ENCODE results near the gene GPHN.
"Not testable (repeated sequence)": the region's sequence is repeated elsewhere in the genome, so short reads cannot be mapped to it uniquely, and the experiment has no call there.

The GPHN gene

DNA sequence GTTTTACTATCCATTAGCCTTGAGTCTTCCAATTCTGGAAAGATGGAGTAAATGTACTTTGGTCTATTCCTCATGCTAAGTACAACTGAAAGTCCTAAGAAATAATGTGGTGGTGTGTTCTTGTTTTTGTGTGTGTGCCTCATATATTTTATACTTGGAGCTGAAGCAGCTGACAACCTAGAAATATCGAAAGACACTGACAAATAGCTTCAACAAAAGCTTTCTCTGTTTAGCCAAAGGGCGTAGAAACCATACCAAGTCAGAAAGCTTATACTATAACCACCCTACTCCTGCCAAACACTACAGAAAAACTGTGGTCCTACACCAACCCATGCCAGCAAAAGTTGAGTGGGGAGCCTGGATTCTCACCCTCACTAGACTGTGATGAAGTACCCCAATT, 188.4 kb downstream of the GPHN start:
- DNase-seq, result no peak

DNA sequence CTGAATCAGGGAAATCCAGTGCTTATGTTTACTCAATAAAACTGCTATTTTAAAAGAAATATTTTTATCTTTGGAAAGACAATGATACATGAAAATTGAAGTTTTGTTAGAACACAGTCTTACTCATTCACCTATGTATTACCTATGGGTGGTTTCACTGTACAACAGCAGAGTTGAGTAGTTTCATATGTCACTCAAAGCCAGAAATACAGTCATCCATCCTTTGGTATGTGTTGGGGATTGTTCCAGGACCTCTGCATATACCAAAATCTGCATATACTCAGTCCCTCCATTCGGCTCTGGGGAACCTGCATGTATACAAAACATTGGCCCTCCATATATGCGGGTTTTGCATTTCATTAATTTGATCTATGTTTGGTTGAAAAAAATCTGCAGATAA, 190.6 kb downstream of the GPHN start:
- no peak for DNase-seq

DNA sequence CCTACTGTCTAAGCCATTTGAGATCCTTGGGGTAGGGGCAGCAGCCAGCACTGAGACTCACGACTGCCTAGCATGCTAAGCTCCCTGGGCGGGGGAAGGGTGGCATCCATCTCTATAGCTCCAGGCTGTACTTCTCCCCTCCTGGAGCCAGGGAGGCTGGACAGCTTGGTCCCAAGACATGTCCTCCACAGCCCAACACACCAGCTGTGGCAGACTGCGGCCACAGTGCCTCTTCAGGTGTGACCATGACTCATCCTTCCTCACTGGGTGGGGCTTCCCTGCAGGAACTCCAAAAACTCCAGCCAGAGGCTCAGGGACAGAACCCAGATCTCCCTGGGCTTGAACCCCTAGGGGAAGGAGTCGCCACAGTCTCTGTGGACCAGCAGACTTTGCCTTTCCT, 193.9 kb downstream of the GPHN start:
- DNase-seq, result no peak

DNA sequence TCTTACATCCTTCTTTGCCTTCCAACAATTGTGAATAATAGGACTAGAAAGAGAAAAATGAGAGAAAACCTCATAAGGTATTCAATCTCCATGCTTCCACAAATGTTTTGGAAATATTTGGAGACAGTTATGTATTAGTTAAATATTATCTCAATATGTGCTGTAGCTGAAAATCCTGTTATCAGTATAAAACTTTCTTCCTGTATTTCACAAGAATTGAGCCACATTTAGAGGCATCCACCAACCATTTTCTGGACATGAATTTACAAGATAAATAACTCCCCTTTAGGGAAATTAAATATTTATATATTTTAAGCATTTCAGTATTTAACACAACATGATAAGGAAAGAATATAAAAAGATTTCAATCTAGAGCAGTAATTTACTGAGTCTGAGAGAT, 200.3 kb downstream of the GPHN start:
- DNase-seq, result no peak

DNA sequence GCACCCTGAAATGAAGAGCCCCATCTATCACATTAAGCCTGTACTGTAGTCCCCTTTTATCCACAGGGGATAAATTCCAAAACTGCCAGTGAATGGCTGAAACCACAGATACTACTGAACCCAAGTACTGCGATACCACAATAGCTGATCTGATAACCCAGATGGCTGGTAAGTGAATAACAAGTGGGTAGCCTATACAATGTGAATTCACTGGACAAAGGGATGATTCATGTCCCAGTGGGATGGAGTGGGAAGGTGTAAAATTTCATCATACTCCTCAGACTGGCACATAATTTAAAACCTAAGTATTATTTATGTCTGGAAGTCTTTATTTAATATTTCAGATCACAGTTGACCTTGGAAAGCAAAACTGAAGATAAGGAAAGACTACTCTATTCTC, 201.3 kb downstream of the GPHN start:
- DNase-seq, result no peak

DNA sequence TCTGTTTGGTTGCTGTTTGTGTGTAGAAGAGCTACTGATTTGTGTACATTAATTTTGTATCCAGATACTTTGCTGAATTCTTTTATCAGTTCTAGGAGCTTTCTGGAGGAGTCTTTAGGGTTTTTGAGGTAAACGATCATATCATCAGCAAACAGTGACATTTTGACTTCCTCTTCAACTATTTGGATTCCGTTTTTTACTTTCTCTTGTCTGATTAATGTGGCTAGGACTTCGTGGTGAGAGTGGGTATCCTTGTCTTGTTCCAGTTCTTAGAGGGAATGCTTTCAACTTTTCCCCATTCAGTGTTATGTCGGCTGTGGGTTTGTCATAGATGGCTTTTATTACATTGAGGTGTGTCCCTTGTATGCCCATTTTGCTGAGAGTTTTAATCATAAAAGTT, 206.3 kb downstream of the GPHN start:
- not testable (repeated sequence) for DNase-seq

DNA sequence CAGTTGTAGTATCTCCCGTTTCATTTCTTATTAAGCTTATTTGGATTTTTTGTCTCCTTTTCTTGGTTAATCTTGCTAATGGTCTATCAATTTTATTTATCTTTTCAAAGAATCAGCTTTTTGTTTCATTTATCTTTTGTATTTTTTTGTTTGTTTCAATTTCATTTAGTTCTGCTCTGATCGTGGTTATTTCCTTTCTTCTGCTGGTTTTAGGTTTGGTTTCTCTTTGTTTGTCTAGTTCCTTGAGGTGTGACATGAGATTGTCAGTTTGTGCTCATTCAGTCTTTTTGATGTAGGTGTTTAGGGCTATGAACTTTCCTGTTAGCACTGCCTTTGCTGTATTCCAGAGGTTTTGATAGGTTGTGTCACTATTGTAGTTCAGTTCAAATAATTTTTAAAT, 207.4 kb downstream of the GPHN start:
- DNase-seq, result not testable (repeated sequence)

DNA sequence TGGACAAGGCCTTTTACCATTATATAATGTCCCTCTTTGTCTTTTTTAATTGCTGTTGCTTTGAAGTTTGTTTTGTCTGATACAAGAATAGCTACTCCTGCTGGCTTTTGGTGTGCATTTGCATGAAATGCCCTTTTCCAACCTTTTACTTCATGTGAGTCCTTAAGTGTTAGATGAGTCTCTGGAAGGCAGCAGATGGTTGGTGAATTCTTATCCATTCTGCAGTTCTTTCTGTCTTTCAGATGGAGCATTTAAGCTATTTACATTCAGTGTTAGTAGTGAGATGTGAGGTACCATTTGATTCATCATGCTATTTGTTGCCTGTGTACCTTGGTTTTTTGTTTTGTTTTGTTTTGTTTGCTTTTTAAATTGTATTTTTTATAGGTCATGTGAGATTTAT, 208.3 kb downstream of the GPHN start:
- DNase-seq, result no peak

DNA sequence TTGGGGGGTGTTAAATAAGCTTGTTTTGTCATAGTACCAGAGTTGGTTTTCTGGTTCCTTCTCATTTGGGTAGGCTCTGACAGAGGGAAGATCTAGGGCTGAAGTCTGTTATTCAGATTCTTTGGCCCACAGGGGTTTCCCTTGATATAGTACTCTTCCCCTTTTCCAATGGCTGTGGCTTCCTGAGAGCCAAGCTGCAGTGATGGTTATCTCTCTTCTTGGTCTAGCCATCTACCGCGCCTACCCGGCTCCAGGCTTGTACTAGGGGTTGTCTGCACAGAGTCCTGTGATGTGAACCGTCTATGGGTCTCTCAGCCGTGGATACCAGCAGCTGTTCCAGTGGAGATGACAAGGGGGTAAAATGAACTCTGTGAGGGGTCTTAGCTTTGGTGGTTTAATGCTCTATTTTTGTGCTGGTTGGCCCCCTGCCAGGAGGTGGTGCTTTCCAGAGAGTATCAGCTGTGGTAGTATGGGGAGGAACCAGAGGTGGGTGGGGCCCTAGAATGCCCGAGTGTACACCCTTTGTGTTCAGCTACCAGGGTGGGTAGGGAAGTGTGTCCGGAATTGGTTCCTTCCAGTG, 209.7 kb downstream of the GPHN start:
- no peak for DNase-seq

DNA sequence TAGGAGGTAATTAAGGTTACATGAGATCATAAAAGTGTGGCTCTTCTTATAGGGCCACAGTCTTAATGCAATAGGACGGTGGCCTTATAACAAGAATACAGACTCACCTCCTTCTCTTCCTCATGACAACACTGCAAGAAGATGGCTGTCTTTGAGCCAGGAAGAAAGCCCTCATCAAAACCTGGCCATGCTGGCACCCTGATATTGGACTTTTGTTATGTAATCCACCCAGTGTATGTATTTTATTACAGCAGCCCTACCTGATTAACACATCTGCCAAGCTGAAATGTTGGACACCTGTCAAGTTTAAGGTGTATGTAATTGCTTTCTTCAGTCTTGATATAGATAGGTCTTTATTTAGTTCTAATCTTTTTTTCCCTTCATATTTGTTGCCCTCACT, 217.0 kb downstream of the GPHN start:
- no peak for DNase-seq

DNA sequence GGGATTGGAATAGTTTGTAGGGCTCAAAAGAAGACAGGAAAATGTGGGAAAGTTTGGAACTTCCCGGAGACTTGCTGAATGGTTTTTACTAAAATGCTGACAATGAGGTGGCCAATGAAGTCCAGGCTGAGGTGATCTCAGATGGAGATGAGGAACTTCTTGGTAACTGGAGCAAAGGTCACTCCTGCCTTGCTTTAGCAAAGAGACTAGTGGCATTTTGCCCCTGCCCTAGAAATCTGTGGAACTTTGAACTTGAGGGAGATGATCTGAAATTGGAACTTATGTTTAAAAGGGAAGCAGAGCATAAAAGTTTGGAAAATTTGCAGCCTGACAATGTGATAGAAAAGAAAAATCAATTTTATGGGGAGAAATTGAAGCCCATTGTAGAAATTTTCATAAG, 223.4 kb downstream of the GPHN start:
- not testable (repeated sequence) for DNase-seq

DNA sequence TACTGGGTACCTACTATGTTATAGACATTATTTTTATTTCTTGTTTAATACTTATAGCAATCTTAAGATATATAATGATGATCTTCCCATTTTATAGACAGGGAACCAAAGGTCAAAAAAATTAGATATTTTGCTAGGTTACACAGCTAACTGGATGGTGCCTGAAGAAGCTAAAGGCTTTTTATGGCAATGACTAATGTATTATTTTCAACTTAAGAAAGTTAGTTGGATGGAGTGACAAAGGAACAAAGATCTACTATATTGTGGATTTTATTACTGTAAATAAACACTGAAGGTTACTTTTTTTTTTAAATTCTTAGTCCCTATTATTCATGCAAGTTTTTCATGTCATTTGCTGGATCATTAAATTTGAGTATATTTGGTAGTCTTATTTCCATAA, 227.9 kb downstream of the GPHN start:
- no peak for DNase-seq

DNA sequence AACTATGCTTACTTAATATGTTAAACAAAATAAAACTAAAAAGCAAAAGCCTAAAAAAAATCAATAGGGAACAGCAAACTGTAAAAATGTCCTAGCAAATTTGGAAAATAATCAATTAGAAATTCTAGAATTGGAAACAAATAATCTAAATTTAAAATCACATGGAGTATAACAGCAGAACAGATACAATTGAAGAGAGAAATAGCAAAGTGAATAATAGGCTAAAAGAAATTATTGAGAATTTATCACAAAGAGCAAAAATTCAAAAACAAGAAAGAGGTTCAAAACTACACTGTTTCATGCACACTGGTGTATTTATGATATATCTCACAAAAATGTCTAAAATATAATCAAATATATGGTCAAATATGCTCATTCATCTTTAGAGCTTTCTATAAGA, 231.9 kb downstream of the GPHN start:
- DNase-seq, result no peak

DNA sequence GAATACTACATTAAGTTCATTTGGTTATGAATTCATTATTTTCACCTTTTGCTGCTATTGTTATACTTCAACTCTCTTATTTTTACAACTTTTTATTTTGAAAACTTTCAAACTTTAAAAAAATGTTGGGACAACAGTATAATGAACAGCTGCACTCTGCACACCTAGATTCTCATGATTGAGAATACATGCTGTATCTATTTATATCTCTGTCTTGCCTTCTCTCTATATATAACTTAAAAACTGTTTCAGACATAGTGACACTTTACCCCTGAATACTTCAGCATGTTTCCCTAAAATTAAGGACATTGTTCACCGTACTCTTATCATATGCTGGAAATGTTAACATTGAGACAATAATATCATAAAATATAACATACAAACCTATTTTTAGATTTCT, 237.1 kb downstream of the GPHN start:
- no peak for DNase-seq

DNA sequence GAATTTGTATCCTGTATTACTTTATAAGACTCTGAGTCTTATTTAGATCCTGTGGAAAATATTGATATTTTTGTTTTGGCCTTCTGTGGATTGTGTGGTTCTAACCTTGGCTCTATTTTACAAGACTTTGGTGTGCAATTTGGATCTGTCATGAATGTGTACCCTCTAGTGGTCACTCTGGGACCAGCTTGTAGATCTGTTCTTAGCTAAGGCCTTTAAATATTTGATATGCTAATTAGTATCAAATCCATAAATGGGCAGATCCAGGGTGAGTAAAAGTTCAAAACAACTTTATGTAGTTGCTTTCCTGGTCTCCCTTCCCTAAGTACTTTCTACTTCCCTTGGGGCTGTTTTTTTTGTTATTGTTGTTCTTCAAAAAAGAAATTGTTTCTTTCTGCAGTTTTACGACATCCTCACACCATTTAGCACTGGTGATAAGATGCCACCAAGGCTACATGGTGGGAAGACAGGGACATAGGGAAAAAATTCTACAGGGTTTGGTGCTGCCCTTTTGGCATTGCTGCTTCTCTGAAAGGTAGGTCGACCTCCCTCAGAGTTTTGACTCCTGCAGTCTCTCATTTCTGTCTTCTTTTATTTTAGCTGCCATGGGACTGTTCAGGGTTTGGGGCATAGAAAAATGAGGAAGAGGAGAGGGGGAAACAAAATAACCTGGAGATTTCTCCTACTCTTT, 238.5 kb downstream of the GPHN start:
- DNase-seq, result no peak

DNA sequence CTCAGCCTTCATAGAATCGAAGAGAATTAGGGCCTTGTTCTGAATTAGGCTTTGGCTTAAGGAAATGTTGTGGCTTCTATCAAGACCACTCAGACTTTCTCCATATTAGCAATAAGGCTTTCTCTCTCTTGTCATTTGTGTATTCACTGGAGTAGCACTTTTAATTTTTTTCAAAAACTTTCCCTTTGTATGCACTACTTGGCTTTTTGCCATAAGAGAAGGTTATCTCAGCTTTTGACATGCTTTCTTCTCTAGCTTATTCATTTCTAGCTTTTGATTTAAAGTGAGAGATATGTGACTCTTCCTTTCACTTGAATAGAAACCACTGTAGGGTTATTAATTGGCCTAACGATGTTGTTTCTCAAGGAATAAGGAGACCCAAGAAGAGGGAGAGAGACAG, 244.2 kb downstream of the GPHN start:
- no peak for DNase-seq

DNA sequence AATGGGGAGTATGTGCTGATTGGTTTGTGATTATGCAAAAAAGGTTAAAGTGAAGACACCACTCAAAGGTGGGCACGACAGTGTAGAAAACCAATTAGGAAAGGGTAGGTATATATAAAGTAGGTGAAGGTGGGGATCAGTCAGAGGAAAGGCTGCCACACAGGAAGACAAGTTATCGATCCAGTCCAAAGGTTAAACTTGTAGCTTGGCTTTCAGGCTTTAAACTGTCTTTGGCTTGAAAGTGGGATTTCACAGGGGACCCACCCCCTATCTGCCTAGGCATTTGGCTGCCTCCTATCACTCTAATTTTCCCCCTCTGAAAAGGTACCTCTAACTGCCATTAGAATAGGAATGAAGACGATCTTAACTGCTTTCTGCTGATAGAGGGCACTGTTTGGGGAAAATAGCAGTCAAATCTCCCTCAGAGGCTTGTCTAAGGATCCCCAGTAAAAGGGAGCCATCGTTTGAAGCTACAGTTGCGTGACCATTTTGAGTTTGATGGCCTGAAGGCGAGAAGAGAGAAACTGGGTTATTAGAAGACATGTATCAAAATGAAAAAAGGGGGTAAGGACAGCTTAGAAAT, 250.2 kb downstream of the GPHN start:
- DNase-seq, result no peak

DNA sequence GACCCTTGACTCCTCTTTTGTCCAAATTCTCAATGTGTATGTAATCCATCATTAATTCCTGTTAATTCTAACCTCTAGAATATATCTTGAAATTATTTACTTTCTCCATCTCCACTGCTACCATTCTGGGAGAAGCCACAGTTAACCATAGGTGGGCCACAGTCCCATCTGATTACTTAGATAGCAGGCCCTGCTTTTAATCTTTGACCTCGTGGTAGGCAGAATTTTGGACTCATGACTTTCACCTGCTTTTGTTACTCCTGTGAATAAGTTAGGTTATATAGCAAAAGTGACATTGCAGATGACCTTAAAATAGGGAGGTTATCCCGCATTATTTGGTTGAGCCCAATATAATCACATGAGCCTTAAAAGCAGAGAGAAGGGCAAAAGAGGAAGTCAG, 264.2 kb downstream of the GPHN start:
- no peak for DNase-seq

DNA sequence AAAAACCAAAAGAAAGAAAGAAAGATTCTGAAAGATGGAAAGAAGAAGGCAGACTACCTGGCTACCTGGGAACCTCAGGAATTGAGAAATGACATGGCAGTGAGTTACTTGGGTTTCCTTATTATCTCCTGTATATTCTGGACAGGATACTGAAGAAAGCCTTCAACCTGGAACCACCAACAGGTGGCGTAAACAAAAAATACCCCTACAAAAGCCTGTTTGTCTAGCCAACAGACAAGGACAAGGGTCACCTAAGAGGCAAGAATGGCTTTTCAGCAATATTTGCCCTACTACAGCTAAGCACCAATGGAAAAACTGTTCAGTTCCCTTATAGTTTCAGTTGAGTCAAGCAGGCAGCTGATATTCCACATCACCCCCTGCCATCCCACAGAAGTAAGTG, 274.9 kb downstream of the GPHN start:
- no peak for DNase-seq

DNA sequence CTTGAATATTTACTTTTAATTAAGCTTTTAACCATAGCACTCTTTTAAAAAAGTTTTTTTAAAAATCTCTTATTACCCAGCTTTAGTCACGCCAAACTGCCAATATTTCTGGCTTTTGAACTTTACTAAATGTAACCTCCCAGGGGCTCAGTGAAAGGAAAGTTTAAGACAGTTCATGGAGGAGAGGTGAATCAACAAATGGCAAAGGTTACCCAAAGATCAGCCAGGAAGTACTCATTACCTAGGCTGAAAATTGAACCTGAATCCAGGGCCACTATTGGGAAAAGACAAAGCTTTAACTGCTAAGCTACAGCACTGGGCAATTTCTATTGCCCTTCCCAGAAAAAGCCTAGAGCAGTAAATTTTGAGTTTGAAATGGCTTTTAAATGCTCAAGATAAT, 282.2 kb downstream of the GPHN start:
- no peak for DNase-seq

DNA sequence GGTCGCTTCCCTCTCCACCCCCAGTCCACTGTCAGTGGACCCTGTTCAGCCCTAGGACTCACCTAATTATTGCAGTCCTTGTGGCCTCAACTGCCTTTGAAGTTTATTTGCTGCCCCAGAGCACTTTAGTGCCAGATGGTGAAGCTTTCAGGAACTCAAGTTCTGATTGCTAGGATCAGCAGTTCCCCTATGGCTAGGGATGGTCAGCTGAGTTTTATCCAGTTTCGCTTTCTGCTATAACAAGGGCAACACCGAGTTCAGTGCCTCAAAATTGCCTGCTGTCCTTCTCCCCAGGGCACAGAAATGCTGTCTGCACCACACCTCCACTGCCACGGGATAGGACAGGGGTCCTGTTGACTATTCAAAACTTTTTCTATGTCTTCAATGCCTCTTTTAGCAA, 295.0 kb downstream of the GPHN start:
- DNase-seq, result no peak

DNA sequence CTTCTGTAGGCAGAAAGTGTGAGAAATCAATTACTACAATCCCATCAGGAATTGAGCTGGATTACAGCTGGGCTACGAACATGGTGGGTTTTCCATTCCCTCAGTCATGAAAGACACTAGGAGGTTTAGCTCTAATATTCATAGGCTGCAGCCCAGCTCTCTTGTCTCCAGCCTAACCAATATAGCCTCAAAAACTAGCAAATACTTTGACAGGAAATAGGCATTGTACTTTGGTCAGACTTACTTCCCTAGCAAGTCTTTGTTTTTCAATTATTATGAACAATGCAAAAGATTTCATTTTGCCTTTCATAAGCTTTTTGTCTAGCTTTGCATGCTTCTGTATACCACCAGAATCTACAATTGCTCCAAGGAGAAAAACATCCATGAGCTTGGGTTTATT, 296.2 kb downstream of the GPHN start:
- no peak for DNase-seq

DNA sequence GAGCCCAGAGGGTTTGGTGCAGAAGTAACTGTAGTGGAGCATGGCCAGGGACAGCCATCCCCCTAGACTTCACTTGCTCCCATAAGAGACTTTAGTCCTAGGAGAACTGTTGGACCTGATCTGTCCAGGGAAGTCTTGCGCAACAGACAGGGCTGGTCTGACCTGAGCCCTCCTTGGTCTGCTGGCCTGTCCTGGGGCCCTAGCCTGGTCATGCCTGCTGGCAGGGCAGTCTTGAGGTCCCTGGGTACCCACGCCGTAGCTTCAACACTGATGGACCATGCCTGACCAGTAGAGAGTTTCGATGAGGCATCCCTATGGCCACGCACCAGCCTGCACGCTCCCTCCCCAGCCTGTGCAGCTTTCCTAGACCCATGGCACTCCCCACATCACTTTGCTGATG, 305.7 kb downstream of the GPHN start:
- DNase-seq, result no peak

DNA sequence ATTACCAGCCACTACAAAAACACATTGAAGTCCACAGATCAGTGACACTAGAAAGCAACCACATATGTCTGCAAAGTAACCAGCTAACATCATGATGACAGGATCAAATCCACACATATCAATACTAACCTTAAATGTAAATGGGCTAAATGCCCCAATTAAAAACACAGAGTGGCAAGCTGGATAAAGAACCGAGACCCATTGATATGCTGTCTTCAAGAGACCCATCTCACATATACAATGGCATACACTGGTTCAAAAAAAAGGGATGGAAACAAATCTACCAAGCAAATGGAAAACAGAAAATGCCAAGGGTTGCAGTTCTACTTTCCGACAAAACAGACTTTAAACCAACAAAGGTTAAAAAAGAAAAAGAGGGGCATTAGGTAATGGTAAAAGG, 307.7 kb downstream of the GPHN start:
- no peak for DNase-seq

DNA sequence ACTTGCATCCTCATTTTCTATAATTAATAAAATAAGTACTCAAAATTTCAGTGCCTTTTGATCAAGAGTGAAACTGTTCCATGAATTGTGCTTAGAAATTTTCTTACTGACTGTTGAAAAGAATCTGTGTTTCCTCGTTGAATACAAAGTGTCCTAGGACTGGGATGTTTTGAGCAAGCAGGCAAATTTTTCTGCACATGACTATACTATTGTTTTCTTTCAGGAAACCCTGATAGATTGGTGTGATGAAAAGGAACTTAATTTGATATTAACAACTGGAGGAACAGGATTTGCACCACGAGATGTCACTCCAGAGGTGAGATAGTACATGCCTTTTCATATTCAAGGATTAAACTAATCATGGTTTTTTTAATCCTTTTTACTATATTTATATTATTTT, 316.3 kb downstream of the GPHN start:
- DNase-seq, result no peak

Measured in activated gamma-delta T cell (primary cell).